Femur (tissue), 1 donor: ENCODE data around the gene ADK.
"Not testable (repeated sequence)": the region's sequence is repeated elsewhere in the genome, so short reads cannot be mapped to it uniquely, and the experiment has no call there.

Experiments
- DNase-seq: peaks from one replicate; pipeline ENCODE4 v3.0.0-alpha.2; 2017

Gene ADK

DNA sequence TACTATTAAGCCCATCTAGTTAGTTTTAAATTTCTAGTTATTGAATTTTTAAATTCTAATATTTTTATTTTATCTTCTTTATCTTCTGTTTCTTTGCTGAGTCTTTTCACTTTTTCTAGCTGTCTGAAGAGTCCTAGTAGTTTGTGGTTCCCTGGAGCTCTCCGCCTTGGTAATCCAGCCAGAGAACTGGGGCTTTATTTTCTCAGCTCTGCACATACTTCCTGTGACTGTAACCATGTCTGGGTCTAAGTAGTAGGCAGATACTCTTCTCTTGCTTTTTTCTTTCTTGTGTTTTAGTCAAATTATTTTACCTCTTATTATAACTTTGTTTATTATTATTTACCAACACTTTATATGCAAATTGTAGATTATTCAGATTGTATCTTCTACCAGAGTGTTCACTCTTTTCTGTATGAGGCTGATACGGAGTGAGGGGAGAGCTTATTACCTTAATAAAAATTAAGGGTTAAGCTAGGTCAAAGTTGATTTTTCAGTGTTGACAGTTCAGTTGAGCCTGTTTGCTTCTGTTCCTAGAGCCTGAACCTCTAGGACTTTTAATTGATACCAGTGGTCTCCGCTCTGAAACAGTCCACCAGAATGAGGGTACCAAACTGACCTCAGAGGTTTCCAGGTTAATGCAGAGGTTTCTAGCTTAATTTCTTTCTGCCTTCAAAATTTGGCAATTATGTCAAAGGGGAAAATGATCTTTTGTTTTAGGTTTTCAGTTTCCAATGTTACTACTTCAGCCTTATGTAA is 155.4 kb downstream of the ADK start:
- DNase-seq, result no peak

DNA sequence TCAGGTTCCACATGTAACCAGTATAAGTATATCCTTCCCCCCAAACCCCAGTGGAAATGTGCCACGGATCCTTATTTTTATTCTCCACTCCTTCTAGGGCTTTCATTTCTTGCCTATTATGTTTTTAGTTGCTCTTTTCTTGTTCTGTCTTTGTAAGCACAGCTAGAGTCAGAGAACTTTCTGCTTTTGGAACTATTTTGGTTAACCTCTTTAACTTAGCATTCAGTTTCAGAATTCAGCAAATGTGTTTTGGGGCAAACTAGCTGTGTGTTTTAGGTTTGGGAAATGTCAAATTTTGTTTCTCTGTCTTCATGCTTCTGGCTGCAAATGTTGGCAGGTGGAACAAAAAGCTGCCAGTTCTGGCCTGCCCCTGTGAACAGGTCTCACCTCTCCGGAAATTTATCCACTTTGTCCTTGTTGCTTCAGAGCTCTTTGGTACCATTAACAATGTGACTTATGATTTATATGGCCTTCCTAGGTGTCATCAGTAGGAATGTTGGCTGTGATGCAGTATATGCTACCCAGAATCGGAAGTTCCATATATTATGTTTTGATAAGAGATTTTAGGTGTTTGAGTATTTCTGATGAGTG is 156.1 kb downstream of the ADK start:
- no peak for DNase-seq

DNA sequence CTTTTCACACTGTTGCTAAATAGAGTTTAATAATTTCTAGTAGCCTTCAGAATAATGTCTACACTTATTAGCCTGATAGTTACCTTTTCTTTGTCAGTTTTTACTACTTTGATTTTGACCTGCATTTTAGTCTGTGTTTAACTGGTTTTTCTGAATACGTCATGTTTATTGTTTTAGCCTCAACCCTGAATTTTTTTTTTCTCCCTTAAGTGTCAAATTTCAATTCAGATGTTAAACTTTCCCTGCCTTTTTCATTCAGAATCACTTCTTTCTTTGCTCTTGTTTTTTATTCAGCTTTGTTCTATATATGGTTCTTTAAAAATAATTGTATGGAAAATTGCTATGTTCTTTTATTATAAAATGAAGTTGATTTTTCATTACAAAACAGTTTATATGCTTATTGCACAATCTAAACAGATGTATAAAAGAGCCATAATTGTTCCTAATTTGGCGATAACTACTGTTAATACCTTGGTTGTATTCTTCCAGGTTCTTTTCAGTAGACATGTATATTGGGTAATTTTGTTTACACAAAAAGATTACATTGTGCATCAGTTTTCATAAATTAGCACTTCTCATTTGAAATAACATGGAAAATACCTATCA is 159.7 kb downstream of the ADK start:
- no peak for DNase-seq

DNA sequence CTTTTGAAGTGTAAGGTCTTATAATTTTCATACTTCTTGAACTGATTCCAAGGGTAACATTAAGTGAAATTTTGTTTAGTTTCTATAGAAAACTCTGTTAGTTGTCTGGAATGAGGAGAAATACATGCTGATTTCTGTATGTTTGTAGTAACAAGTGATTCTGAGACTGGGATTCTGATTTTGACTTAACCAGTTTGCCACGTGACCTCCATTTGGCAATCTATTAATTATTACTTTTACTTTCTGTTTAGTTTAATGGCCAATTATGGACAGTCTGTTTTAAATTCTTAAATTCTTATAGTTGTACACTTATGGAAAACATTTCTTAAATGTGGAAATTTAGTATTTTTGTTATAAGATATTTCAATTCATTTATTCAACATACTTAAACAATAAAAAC is 163.1 kb downstream of the ADK start:
- DNase-seq, result no peak

DNA sequence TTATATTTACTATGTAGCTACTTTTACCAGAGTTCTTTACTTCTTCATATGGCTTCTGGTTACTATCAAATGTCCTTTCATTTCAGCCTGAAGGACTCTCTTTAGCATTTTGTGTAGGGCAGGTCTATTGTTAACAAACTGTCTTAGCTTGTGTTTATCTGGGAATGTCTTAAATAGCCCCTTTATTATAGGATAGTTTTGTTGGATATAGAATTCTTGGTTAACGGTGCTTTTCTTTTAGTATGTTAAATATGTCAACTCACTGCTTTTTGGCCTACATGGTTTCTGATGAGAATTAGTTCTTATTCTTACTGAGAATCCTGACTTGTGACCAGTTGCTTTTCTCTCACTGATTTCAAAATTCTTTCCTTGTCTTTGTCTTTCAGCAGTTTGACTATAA is 169.0 kb downstream of the ADK start:
- DNase-seq, result no peak

DNA sequence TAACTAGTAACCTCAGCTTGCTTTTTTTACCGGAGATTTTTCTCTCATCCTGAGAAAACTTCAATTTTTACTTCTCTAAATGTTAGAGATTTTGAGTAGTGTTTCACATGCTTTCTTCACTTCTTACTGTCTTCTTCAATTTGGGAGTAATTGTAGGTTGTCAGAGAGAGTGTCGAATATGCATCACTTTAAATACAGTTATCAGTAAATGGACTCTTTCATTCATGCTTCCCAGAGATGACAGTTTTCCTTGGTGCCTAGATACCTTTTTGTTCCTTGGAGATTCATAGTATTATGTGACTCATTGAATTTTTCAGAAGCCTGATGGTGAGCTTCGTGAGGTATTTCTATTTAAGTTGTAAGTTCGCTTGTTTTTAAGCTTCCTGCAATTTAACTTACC is 169.7 kb downstream of the ADK start:
- DNase-seq, result no peak

DNA sequence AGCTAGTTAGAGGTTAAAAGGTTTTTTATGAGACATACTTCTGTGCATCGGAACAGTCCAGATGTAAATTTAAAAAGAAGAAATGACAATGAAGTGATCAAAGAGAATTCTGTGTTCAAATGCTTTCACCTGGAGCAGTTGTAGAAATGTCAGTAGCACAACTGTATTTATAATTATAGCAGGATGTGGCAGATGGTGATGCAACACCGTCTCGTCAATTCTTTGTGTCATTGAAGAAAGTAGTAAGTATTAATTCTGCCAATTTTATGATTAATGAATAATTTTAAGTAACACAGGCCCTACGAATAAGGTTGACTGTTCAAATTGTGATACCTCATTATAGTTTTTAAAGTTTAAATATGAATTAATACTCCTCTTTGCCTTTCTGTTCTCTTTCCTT is 171.1 kb downstream of the ADK start:
- no peak for DNase-seq

DNA sequence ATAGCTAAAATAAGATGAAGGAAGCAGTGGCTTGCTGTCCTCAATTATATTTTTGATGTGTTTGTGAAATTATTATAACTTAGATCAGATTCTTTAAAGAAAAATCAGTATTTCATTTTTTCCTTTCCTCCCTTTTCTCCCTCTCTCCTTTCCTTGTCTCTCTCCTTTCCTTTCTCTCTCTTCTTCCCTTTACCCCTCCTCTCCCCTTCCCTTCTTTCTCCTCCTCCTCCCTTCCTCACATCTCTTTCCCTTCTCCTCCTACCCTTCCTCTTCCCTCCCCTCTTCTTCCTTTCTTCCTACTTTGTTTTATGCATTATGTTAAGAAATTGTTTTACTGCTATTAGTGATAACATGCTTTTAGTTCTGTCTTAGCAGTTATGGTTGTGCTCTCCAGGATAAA is 171.5 kb downstream of the ADK start:
- DNase-seq, result no peak

DNA sequence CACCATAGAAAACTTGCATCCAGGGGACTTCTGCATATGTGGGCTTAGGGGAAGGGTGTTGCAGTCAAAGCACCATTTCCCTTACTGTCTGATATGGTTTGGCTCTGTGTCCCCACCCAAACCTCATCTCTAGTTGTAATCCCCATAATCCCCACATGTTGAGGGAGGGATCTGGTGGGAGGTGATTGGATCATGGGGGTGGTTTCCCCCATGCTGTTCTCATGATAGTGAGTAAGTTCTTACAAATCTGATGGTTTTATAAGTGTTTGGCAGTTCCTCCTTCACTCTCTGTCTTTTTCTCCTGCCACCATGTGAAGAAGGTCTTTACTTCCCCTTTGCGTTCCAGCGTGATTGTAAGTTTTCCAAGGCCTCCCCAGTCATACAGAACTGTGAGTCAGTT is 177.4 kb downstream of the ADK start:
- DNase-seq, result no peak

DNA sequence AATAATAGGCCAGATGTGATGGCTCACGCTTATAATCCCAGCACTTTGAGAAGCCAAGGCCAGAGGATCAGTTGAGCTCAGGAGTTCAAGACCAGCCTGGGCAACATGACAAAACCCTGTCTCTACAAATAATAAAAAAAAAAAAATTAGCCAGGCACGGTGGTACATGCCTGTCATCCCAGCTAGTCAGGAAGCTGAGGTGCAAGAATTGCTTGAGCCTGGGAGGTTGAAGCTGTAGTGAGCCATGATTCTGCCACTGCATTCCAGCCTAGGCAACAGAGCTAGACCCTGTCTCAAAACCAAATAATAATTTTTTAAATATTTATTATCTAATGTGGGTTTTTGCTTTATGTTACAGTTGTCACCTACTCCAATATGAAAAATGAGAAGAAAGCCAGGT is 178.9 kb downstream of the ADK start:
- DNase-seq, result no peak

DNA sequence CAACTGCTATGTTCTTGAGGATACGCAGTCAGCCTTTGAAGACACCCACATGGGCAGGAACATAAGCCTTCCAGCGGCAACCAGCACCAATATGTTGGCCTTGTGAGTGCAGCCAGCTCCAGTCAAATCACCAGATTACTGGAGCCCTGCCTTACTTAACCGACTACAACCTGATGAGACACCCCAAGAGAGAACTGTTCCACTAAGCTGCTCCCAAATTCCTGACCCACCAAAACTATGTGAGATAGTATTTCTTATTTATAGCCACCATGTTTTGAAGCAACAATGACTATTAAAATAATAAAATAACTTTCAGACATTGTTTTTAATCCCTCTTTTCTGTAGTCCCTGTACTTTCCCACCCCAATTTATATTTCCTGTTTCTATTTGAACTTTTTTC is 179.6 kb downstream of the ADK start:
- no peak for DNase-seq

DNA sequence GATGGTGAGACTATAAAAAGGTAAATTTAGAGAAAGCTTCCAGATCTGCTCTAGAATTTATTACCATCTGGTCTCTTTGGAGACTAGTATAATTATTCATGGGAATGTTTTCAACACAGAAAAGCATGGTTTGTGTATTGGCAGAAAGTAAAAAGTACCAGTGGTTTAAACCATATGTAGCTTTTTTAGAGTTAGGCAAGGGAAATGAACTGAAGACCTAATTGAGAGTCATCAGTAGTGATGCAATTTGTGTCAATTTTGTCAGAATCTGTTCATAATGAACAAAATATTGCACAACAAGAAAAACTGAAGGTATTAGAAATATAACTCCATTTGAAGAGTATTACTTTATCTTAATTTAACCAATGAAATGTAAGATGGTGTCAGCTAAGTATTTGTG is 181.4 kb downstream of the ADK start:
- no peak for DNase-seq

DNA sequence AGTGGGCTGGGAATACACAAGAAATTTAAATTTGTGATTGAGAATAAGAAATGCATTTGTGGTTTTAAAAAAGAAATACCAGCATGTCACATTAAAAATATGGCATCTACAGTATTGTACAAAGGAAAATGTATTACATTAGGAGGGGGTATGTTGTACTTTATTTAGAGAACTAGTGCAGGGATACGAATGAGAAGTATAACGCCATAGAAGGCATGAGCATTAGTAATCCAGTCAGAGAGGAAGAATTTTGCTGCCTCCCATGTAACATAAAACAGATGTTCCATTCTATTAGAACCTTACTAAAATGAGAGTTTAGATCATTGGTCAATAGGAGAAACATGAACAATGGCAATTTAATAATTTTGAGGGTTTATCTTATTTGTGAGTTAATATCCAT is 182.2 kb downstream of the ADK start:
- DNase-seq, result no peak

DNA sequence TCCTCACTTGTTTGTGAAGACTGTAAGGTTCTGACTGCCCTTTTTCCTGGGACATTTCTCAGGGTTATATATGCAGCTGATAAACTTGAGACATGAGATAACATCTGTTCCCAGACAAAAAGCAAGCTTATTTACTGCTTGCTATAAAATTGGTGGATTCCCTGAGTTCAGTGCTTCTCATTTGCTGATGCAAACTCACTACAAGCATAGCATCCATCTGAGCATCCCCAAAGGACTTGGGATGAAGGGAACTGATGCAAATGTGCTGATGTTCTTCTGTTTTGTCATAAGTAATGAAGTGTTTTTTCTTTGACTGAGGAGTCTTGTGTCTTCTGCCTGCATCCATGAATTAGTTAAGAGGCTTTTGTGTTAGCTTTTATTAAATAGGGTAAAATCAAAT is 183.2 kb downstream of the ADK start:
- no peak for DNase-seq

DNA sequence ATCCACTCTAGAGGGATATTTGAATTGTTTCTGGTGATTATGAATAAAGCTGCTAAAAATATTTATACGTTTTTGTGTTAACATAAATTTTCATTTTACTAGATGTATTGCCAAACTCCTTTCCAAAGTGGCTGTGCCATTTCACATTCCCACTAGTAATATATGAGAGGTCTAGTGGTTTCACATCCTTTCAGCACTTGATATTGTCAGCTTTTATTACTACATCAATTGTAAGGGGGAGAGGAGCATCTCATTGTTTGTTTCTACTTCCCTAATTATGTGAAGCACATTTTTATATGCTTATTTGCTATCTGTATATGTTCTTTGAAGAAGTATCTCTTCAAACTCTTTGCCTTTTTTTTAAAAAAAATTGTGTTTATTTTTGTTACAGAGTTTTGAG is 184.5 kb downstream of the ADK start:
- DNase-seq, result no peak

DNA sequence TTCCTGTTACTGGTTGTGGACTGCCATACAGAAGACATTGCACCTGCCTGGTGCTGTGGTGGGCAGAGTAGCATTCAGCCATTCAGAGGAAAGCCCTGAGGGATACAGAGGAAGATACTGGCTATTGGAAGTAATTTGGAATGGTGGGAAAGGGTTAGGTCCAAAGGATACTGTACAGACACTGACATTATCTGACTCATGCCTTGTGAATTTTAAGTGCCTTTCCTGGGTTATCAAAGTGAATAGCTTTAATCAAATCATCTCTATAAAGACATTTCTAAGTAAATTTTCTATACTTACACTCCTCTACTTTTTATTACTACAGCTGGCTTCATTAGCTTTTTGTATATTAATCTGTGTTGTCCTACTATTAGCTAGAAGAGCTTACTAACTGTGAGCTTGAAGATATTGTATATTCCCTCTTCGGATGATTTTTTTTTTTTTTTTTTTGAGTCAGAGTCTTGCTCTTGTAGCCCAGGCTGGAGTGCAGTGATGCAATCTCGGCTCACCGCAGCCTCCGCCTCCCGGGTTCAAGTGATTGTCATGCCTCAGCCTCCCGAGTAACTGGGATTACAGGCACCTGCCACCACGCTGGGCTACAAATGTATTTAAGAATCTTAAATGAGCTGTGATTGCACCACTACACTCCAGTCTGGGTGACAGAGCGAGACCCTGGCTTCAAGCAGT is 186.5 kb downstream of the ADK start:
- DNase-seq, result no peak

DNA sequence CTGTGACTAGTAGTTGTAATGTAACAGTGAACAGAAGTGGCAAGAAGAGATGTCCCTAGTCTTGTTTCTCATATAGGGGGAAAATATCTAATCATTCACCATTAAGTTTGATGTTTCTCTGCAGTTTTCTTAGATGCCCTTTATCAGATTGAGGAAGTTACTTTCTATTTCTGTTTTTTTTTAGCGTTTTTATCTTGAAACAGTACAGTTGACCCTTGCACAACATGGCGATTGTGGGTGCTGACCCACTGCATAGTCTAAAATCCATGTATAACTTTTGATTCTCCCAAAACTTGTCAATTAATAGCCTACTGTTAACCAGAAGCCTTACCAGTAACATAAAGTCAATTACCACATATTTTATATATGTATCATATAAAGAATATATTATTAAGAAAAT is 192.0 kb downstream of the ADK start:
- DNase-seq, result no peak

DNA sequence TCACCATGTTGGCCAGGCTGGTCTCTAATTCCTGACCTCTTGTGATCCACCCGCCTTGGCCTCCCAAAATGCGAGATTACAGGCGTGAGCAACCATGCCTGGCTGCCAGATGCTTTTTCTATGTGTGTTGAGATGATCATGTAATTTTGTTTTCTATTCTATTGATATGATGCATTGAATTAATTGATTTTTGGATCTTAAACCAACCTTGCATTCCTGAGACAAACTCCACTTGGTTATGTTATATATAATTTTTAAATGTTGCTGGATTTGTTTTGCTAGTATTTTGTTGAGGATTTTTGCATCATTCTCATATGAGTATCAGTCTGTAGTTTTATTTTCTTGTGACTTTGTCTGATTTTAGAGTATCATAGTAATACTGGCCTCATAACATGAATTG is 192.8 kb downstream of the ADK start:
- DNase-seq, result no peak

DNA sequence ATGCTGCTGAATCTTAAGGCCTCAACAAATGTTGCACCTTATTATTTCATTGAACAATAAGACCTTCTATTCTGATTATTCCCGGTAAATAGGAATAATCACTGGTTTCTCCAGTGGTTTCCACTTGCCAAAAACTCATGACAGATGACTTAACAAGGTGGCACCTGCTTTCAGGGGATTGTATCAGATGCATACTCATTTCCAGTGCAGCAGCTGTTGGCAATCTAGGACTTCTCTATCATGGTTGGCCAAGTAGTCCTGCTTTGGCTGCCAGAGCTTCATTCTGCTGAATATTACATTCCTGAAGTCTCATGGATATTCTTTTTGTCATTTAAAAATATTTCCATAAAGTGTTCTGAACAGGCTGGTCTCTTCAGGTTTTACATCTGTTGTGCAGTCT is 193.3 kb downstream of the ADK start:
- no peak for DNase-seq

DNA sequence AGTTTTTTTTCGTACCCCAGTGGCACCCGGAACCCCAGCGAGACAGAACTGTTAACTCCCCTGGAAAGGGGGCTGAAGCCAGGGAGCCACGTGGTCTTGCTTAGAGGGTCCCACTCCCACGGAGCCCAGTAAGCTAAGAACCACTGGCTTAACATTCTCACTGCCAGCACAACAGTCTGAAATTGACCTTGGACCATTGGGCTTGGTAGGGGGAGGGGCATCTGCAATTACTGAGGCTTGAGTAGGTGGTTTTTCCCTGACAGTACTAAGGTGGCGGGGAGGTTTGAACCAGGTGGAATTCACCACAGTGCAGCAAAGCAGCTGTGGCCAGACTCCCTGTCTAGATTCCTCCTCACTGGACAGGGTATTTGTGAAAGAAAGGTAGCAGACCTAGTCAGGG is 196.5 kb downstream of the ADK start:
- no peak for DNase-seq

DNA sequence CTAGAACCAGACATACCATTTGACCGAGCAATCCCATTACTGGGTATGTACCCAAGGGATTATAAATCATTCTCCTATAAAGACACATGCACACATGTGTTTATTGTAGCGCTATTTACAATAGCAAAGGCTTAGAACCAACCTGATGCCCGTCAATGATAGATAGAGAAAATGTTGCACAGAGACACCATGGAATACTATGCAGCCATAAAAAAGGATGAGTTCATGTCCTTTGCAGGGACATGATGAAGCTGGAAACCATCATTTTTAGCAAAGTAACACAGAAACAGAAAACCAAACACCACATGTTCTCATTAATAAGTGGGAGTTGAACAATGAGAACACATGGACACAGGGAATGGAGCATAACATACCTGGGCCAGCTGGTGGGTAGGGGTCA is 202.0 kb downstream of the ADK start:
- not testable (repeated sequence) for DNase-seq

DNA sequence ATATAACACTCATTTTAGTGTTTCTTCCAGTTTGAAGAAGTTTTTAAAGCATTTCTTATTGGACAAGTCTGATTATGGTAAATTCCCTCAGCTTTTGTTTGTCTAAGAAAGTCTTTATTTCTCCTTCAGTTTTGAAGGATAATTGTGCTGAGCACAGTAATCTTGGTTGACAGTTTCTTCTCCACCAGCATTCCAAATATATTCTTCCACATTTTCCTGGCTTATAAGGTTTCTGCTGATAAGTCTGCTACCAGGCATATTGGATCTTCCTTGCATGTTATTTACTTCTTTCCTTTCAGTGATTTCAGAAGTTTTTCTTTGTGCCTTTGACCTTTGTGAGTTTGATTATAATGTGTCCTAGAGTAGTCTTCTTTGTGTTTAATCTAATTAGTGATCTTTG is 210.7 kb downstream of the ADK start:
- no peak for DNase-seq

DNA sequence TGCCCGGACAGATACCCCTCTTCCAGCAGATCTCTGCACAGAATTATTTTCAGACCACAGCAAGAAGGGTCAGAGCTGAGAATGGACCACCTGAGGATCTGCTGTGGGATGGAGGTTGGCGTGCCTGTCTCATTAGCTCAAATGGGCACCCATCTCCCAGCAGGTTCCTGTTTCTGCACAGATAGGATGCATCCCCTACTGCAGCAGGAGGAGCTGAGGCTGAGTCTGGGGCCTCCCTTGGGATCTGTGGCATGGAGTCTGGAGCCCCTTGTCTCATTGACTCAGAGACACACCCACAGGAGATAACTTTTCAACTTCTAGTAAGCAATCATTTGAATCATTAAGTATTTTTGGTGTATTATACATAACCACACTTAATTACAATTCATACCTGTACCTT is 212.7 kb downstream of the ADK start:
- DNase-seq, result no peak

DNA sequence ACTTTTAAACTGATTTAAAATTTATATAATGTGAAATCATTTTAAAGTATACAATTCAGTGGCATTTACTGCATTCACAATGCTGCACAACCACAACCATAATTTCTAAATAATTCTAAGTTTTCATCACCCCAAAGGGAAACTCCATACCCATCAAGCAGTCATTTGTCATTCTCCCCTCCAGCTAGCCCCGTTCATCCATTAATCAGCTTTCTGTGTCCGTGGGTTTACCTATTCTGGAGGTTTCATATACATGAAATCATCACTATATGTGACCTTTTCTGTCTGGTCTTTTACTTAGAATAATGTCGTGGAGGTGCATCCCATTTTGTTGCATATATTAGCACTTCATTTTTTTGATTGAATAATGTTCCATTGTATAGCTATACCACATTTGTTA is 214.1 kb downstream of the ADK start:
- DNase-seq, result no peak
